Uterus (tissue), 4 donors: ENCODE measurements around the gene FBXO46. TPM values are rescaled to one million over a fixed set of nuclear protein-coding genes. Genes with fewer than 3 reads are reported as not detected.

Experiments used
- DNase-seq, 2 donors: peaks; one replicate each; pipeline ENCODE4 v3.0.0-alpha.2; 2019 to 2020
- H3K27ac ChIP-seq, 2 donors: fragments of 200-600 bp; sonication (generic); 1 replicate in 1 of 2; 2 replicates in 1 of 2; pipeline ENCODE4 v1.5.1; 2016 to 2018
- H3K27me3 ChIP-seq, 2 donors: fragments of 200-600 bp; sonication (generic); one replicate each; pipeline ENCODE4 v1.5.1; 2018 to 2019; ENCODE audit warnings: control low read depth in 1 of 2
- H3K36me3 ChIP-seq, 2 donors: fragments of 200-600 bp; sonication (generic); one replicate each; pipeline ENCODE4 v1.5.1; 2019; ENCODE audit warnings: control low read depth in 1 of 2
- H3K4me1 ChIP-seq, 2 donors: fragments of 200-600 bp; sonication (generic); one replicate each; pipeline ENCODE4 v1.5.1; 2018 to 2019; ENCODE audit warnings: control low read depth in 1 of 2
- H3K4me3 ChIP-seq, 2 donors: fragments of 200-600 bp; sonication (generic); 1 replicate in 1 of 2; 2 replicates in 1 of 2; pipeline ENCODE4 v1.5.1; 2018 to 2019; ENCODE audit warnings: mild to moderate bottlenecking in 1 of 2
- H3K9me3 ChIP-seq, 2 donors: fragments of 200-600 bp; sonication (generic); one replicate each; pipeline ENCODE4 v1.5.1; 2019; ENCODE audit warnings: control low read depth in 1 of 2
- CTCF ChIP-seq, 4 experiments: fragments of 200-600 bp in 2 of 4; fragments of 450-650 bp in 2 of 4; sonication (generic) in 2 of 4; IDR thresholded peaks; one replicate each; pipeline ENCODE4 v1.5.1; 2016 to 2019; ENCODE audit warnings: antibody characterized with exemption in 4 of 4, mild to moderate bottlenecking in 2 of 4, moderate library complexity in 1 of 4
- POLR2A ChIP-seq, 2 donors: fragments of 450-650 bp; IDR thresholded peaks; one replicate each; pipeline ENCODE4 v1.6.1; 2016; ENCODE audit warnings: antibody characterized with exemption in 2 of 2, mild to moderate bottlenecking in 1 of 2, moderate library complexity in 1 of 2
- intact Hi-C: fragments of 100-400 bp; cut with DNase I; formaldehyde crosslinking; loops from one replicate; pipeline ENCODE4 v1.15.1; 2023; ENCODE audit warnings: low total_unique reads
- total RNA-seq, 4 donors: library from RNA; depleted of rRNA in 3 of 4; stranded (reverse); fragments of >200 nt in 3 of 4; gene quantifications; one replicate each; pipeline versions ENCODE4 v1.1.0 to v1.2.4, GENCODE V29; 2014 to 2023
- donor health status: DM: yes; HTN: yes; CAD: no.

The FBXO46 gene
- total RNA-seq, 4 donors from 2014 or later = 7.0 to 36.1 (median 15.2) TPM

- peak overlapping the region; percentile 90 to 92 for H3K27ac ChIP-seq
- TF ChIP-seq CTCF (IDR thresholded peaks at IDR 0.05) = no peak
- TF ChIP-seq POLR2A (IDR thresholded peaks at IDR 0.05) = no peak
- DNase-seq = peak in 1 of 2 donors; percentile 47
- no peaks in the 10 kb centered on the region for H3K36me3 ChIP-seq
- intact Hi-C loops = no loop called here
- H3K9me3 ChIP-seq = no peaks in the 10 kb centered on the region
- H3K27me3 ChIP-seq = no peaks in the 10 kb centered on the region
- H3K4me1 ChIP-seq = peaks cover 12 to 37% of the 10 kb centered on the region in 2 donors
- no peak overlapping the region for H3K4me3 ChIP-seq
Measured at GRCh38 chr19:45765702-45766295, 35.1 kb upstream of the FBXO46 start.

- TF ChIP-seq CTCF (IDR thresholded peaks at IDR 0.05) (no peak), POLR2A (IDR thresholded peaks at IDR 0.05) (no peak)
- Histone ChIP-seq H3K27me3 (no peaks in the 10 kb centered on the region), H3K27ac (peak overlapping the region; percentile 90 to 92), H3K4me1 (peaks cover 12 to 37% of the 10 kb centered on the region in 2 donors), H3K36me3 (no peaks in the 10 kb centered on the region), H3K9me3 (no peaks in the 10 kb centered on the region), H3K4me3 (no peak overlapping the region)
- intact Hi-C loops = no loop called here
- DNase-seq = peak; percentile 34 to 40
Measured at GRCh38 chr19:45764945-45765701, 34.4 kb upstream of the FBXO46 start.

- intact Hi-C loops = no loop called here
- no peak for DNase-seq
- TF ChIP-seq CTCF (IDR thresholded peaks at IDR 0.05) = no peak
- no peak for TF ChIP-seq POLR2A (IDR thresholded peaks at IDR 0.05)
- Histone ChIP-seq H3K4me1 (peaks cover 12 to 37% of the 10 kb centered on the region in 2 donors), H3K27me3 (no peaks in the 10 kb centered on the region), H3K9me3 (no peaks in the 10 kb centered on the region), H3K36me3 (no peaks in the 10 kb centered on the region), H3K27ac (peak overlapping the region; percentile 90 to 92), H3K4me3 (no peak overlapping the region)
Measured at GRCh38 chr19:45764475-45764874, 33.8 kb upstream of the FBXO46 start.

- intact Hi-C loops = no loop called here
Measured at GRCh38 chr19:45763691-45764294, 33.1 kb upstream of the FBXO46 start.

More at GRCh38 chr19:45763691-45764294, 33.1 kb upstream of the FBXO46 start:
- peaks cover 12 to 37% of the 10 kb centered on the region in 2 donors for H3K4me1 ChIP-seq
- DNase-seq = peak; percentile 38 to 45
- peak overlapping the region in 1 of 2 donors; percentile 20 for H3K4me3 ChIP-seq
- no peaks in the 10 kb centered on the region for H3K36me3 ChIP-seq
- no peak for TF ChIP-seq CTCF (IDR thresholded peaks at IDR 0.05)
- TF ChIP-seq POLR2A (IDR thresholded peaks at IDR 0.05) = no peak
- no peaks in the 10 kb centered on the region for H3K9me3 ChIP-seq
- H3K27ac ChIP-seq = peak overlapping the region; percentile 90 to 92
- no peaks in the 10 kb centered on the region for H3K27me3 ChIP-seq
